Osteocyte (in vitro differentiated cells): Measurements from ENCODE around the gene ERRFI1. TPM values are rescaled to one million over a fixed set of nuclear protein-coding genes. Genes with fewer than 3 reads are reported as not detected.

Experiments
- DNase-seq: peaks from one replicate; pipeline ENCODE4 v3.0.0; 2021; ENCODE audit warnings: mixed read lengths; ENCODE audit not compliant: unreplicated experiment; ENCODE audit errors: extremely low spot score
- H3K27ac Mint-ChIP-seq: one replicate; pipeline ENCODE4 v1.8.0; 2021; ENCODE audit warnings: mild to moderate bottlenecking, mixed read lengths; ENCODE audit not compliant: unreplicated experiment
- H3K27me3 Mint-ChIP-seq: one replicate; pipeline ENCODE4 v1.8.0; 2021; ENCODE audit warnings: mixed read lengths; ENCODE audit not compliant: unreplicated experiment
- H3K36me3 Mint-ChIP-seq: one replicate; pipeline ENCODE4 v1.8.0; 2021; ENCODE audit warnings: mixed read lengths; ENCODE audit not compliant: unreplicated experiment
- H3K4me1 Mint-ChIP-seq: one replicate; pipeline ENCODE4 v1.8.0; 2021; ENCODE audit warnings: mixed read lengths; ENCODE audit not compliant: unreplicated experiment
- H3K4me3 Mint-ChIP-seq: one replicate; pipeline ENCODE4 v1.8.0; 2021; ENCODE audit warnings: mild to moderate bottlenecking, moderate library complexity, mixed read lengths; ENCODE audit not compliant: unreplicated experiment
- H3K9me3 Mint-ChIP-seq: one replicate; pipeline ENCODE4 v1.8.0; 2021; ENCODE audit warnings: mixed read lengths; ENCODE audit not compliant: unreplicated experiment
- CTCF ChIP-seq: fragments of 200-600 bp; sonication (generic); IDR thresholded peaks from 2 replicates; pipeline ENCODE4 v1.5.0; 2021; ENCODE audit warnings: antibody characterized with exemption, mild to moderate bottlenecking, moderate library complexity
- total RNA-seq: library from RNA; stranded (reverse); gene quantifications from 2 replicates; pipeline ENCODE4 v1.2.1, GENCODE V29; 2021

The ERRFI1 gene
- total RNA-seq, 1 donor from 2014 or later, result 96.6 TPM

GRCh38 chr1:8015036-8015808 lies 10.9 kb downstream of the ERRFI1 start:
- H3K27ac Mint-ChIP-seq, result peak overlapping the region; percentile 69
- peak; percentile 74 for TF ChIP-seq CTCF
- H3K4me3 Mint-ChIP-seq, result no peak overlapping the region
- peaks cover 59% of the 10 kb centered on the region for H3K4me1 Mint-ChIP-seq
- no peaks in the 10 kb centered on the region for H3K27me3 Mint-ChIP-seq
- DNase-seq, result no peak
- H3K9me3 Mint-ChIP-seq, result no peaks in the 10 kb centered on the region
- H3K36me3 Mint-ChIP-seq, result peaks cover 38% of the 10 kb centered on the region

- Mint-ChIP-seq H3K4me3 (no peak overlapping the region), H3K4me1 (peaks cover 52% of the 10 kb centered on the region)
Measured at GRCh38 chr1:8014381-8014988, 11.6 kb downstream of the ERRFI1 start.

GRCh38 chr1:8013800-8014199 lies 12.3 kb downstream of the ERRFI1 start:
- Mint-ChIP-seq H3K9me3 (no peaks in the 10 kb centered on the region), H3K27me3 (no peaks in the 10 kb centered on the region), H3K36me3 (peaks cover 42% of the 10 kb centered on the region), H3K4me1 (peaks cover 45% of the 10 kb centered on the region), H3K27ac (peak overlapping the region; percentile 4), H3K4me3 (no peak overlapping the region)
- TF ChIP-seq CTCF, result no peak
- DNase-seq, result no peak

More at GRCh38 chr1:8014381-8014988, 11.6 kb downstream of the ERRFI1 start:
- H3K27me3 Mint-ChIP-seq, result no peaks in the 10 kb centered on the region
- no peak overlapping the region for H3K27ac Mint-ChIP-seq
- H3K9me3 Mint-ChIP-seq, result no peaks in the 10 kb centered on the region
- DNase-seq, result no peak
- no peak for TF ChIP-seq CTCF
- H3K36me3 Mint-ChIP-seq, result peaks cover 42% of the 10 kb centered on the region

- no peak for TF ChIP-seq CTCF
- no peaks in the 10 kb centered on the region for H3K27me3 Mint-ChIP-seq
- H3K36me3 Mint-ChIP-seq, result peaks cover 41% of the 10 kb centered on the region
- no peak for DNase-seq
- H3K4me1 Mint-ChIP-seq, result peaks cover 41% of the 10 kb centered on the region
- H3K9me3 Mint-ChIP-seq, result no peaks in the 10 kb centered on the region
- no peak overlapping the region for H3K4me3 Mint-ChIP-seq
- H3K27ac Mint-ChIP-seq, result peak overlapping the region; percentile 4
Measured at GRCh38 chr1:8013399-8013798, 12.7 kb downstream of the ERRFI1 start.

GRCh38 chr1:8012955-8013354 lies 13.2 kb downstream of the ERRFI1 start:
- H3K9me3 Mint-ChIP-seq, result no peaks in the 10 kb centered on the region
- H3K27ac Mint-ChIP-seq, result no peak overlapping the region
- H3K36me3 Mint-ChIP-seq, result peaks cover 41% of the 10 kb centered on the region
- no peak for TF ChIP-seq CTCF
- peaks cover 37% of the 10 kb centered on the region for H3K4me1 Mint-ChIP-seq
- H3K4me3 Mint-ChIP-seq, result no peak overlapping the region
- H3K27me3 Mint-ChIP-seq, result no peaks in the 10 kb centered on the region
- no peak for DNase-seq
